Uterus (tissue), 2 donors: ENCODE results near the gene STK11IP.

Experiments used
- POLR2A ChIP-seq, 2 donors: fragments of 450-650 bp; IDR thresholded peaks; one replicate each; pipeline ENCODE4 v1.6.1; 2016; ENCODE audit warnings: antibody characterized with exemption in 2 of 2, mild to moderate bottlenecking in 1 of 2, moderate library complexity in 1 of 2
- TF ChIP-seq, protein P1 (sequence below), 4 experiments: fragments of 200-600 bp in 2 of 4; fragments of 450-650 bp in 2 of 4; sonication (generic) in 2 of 4; IDR thresholded peaks; one replicate each; pipeline ENCODE4 v1.5.1; 2016 to 2019; ENCODE audit warnings: antibody characterized with exemption in 4 of 4, mild to moderate bottlenecking in 2 of 4, moderate library complexity in 1 of 4

DNA sequence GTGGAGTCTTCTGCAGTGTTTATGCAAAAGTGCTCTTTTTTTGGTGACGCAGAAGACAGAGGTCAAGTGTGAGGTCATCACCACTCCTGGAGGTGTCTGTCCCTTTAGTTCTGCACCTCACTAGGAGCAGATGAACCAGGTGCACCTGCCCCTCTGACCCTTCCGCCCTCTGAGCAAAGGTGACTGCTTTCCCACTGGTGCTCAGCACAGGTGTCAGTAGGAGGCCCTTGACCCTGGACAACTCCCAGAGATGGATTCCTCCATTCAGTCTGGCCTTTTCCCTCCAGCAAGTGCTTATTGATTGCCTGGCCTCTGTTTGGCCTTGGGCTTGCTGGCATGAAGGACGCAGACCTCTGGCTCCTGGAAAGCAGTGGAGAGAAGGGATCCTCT, 21.1 kb downstream of the STK11IP start:
- TF ChIP-seq, protein P1, sequence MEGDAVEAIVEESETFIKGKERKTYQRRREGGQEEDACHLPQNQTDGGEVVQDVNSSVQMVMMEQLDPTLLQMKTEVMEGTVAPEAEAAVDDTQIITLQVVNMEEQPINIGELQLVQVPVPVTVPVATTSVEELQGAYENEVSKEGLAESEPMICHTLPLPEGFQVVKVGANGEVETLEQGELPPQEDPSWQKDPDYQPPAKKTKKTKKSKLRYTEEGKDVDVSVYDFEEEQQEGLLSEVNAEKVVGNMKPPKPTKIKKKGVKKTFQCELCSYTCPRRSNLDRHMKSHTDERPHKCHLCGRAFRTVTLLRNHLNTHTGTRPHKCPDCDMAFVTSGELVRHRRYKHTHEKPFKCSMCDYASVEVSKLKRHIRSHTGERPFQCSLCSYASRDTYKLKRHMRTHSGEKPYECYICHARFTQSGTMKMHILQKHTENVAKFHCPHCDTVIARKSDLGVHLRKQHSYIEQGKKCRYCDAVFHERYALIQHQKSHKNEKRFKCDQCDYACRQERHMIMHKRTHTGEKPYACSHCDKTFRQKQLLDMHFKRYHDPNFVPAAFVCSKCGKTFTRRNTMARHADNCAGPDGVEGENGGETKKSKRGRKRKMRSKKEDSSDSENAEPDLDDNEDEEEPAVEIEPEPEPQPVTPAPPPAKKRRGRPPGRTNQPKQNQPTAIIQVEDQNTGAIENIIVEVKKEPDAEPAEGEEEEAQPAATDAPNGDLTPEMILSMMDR (IDR thresholded peaks at IDR 0.05): no peak
- TF ChIP-seq POLR2A (IDR thresholded peaks at IDR 0.05): no peak
